Spinal cord (tissue), 10 donors: ENCODE measurements around the gene USP17L28. TPM values are rescaled to one million over a fixed set of nuclear protein-coding genes. Genes with fewer than 3 reads are reported as not detected.
"Not testable (repeated sequence)": the region's sequence is repeated elsewhere in the genome, so short reads cannot be mapped to it uniquely, and the experiment has no call there.

Source experiments
- DNase-seq, 6 donors: peaks; one replicate each; pipeline versions ENCODE4 v3.0.0 to v3.0.0-alpha.2; 2013 to 2015; ENCODE audit warnings: low spot score in 6 of 6, low read depth in 4 of 6
- H3K27ac ChIP-seq: one replicate; pipeline ENCODE4 v1.5.1; 2013; ENCODE audit warnings: low read depth, low read length, control low read depth
- H3K27me3 ChIP-seq: one replicate; pipeline ENCODE4 v1.6.1; 2013; ENCODE audit warnings: low read length; ENCODE audit not compliant: control insufficient read depth, insufficient read depth
- H3K36me3 ChIP-seq: one replicate; pipeline ENCODE4 v1.6.1; 2013; ENCODE audit warnings: low read length; ENCODE audit not compliant: control insufficient read depth, insufficient read depth
- H3K4me1 ChIP-seq: one replicate; pipeline ENCODE4 v1.6.1; 2013; ENCODE audit warnings: low read length; ENCODE audit not compliant: control insufficient read depth, insufficient read depth
- H3K4me3 ChIP-seq: one replicate; pipeline ENCODE4 v1.5.1; 2013; ENCODE audit warnings: low read depth, low read length, control low read depth
- H3K9me3 ChIP-seq: one replicate; pipeline ENCODE4 v1.6.1; 2013; ENCODE audit warnings: low read length; ENCODE audit not compliant: control insufficient read depth, insufficient read depth
- WGBS: methylation state at CpG from one replicate; pipeline ENCODE4 v1.1.5; 2013; ENCODE audit warnings: missing lambda C conversion rate; ENCODE audit not compliant: insufficient coverage; 5-methylcytosine and 5-hydroxymethylcytosine counted together
- long read RNA-seq, 4 donors: transcript quantifications; one replicate each; lab custom pipeline, GENCODE V29; 2026
- polyA plus RNA-seq, 2 donors: library from polyadenylated mRNA; unstranded; fragments of 120-200 nt; gene quantifications; one replicate each; pipeline ENCODE4 v1.2.1, GENCODE V29; 2013; ENCODE audit not compliant: insufficient read length in 2 of 2
- total RNA-seq, 2 donors: library from RNA; depleted of rRNA in 1 of 2; stranded (reverse); fragments of 120-200 nt in 1 of 2; fragments of >200 nt in 1 of 2; gene quantifications; one replicate each; pipeline versions ENCODE4 v1.2.3 to v1.2.4, GENCODE V29; 2013 to 2014
- donor health status: healthy.

Gene USP17L28, protein sequence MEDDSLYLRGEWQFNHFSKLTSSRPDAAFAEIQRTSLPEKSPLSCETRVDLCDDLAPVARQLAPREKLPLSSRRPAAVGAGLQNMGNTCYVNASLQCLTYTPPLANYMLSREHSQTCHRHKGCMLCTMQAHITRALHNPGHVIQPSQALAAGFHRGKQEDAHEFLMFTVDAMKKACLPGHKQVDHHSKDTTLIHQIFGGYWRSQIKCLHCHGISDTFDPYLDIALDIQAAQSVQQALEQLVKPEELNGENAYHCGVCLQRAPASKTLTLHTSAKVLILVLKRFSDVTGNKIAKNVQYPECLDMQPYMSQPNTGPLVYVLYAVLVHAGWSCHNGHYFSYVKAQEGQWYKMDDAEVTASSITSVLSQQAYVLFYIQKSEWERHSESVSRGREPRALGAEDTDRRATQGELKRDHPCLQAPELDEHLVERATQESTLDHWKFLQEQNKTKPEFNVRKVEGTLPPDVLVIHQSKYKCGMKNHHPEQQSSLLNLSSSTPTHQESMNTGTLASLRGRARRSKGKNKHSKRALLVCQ
- total RNA-seq (not detected), polyA plus RNA-seq (not detected)
- long read RNA-seq, donor 1, result 0 reads
- long read RNA-seq, donor 2, result 0 reads
- long read RNA-seq, donor 3, result 0 reads
- long read RNA-seq, donor 4, result 0 reads

DNA sequence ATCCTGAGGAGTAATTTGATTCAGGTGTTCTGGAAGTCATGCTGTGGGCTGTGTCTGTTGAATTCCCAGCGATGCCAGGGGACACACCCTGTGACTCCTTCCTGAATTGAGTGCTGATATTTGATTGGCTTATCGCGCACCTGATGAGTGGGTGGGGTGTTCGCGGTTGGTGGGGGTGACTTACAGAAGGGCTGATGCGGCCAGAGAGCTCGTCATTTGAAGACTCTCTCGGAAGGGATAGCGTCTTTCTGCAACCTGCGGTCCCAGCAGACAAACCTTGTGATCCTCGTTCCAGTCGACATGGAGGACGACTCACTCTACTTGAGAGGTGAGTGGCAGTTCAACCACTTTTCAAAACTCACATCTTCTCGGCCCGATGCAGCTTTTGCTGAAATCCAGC, at the start of gene USP17L28:
Gene USP17L28, plus strand, starts transcription at position 301 of the 400 bp plus-strand sequence. Its CDS starts 0 bp downstream, at position 301.
- WGBS, result no CpG with 5 or more reads among the region's 15 CpGs
- H3K4me3 ChIP-seq, H3K4me1 ChIP-seq, H3K27ac ChIP-seq, DNase-seq, H3K27me3 ChIP-seq, H3K9me3 ChIP-seq, H3K36me3 ChIP-seq: not testable (repeated sequence)

GRCh38 chr4:9324191-9324590, 24.5 kb upstream of the USP17L28 start:
- not testable (repeated sequence) for H3K36me3 ChIP-seq, DNase-seq, H3K9me3 ChIP-seq, H3K4me3 ChIP-seq, H3K27me3 ChIP-seq, H3K4me1 ChIP-seq, H3K27ac ChIP-seq
- WGBS, result no CpG with 5 or more reads among the region's 13 CpGs

DNA sequence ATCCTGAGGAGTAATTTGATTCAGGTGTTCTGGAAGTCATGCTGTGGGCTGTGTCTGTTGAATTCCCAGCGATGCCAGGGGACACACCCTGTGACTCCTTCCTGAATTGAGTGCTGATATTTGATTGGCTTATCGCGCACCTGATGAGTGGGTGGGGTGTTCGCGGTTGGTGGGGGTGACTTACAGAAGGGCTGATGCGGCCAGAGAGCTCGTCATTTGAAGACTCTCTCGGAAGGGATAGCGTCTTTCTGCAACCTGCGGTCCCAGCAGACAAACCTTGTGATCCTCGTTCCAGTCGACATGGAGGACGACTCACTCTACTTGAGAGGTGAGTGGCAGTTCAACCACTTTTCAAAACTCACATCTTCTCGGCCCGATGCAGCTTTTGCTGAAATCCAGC, 23.8 kb upstream of the USP17L28 start, which contains the start of gene USP17L24:
Gene USP17L24, plus strand, starts transcription at position 301 of the 400 bp plus-strand sequence. Its CDS starts 0 bp downstream, at position 301.
- WGBS, result no CpG with 5 or more reads among the region's 15 CpGs
- H3K27me3 ChIP-seq, H3K9me3 ChIP-seq, DNase-seq, H3K4me1 ChIP-seq, H3K4me3 ChIP-seq, H3K36me3 ChIP-seq, H3K27ac ChIP-seq: not testable (repeated sequence)

GRCh38 chr4:9329611-9330010, 19.1 kb upstream of the USP17L28 start, which contains the start of gene USP17L25:
Gene USP17L25, plus strand, starts transcription at chr4:9329911. Its CDS starts 0 bp downstream, at chr4:9329911.
- not testable (repeated sequence) for H3K4me3 ChIP-seq, H3K27me3 ChIP-seq, H3K4me1 ChIP-seq, H3K36me3 ChIP-seq, H3K27ac ChIP-seq, H3K9me3 ChIP-seq, DNase-seq
- WGBS, result no CpG with 5 or more reads among the region's 15 CpGs

- WGBS, result no CpG with 5 or more reads among the region's 15 CpGs
These were observed 14.3 kb upstream of the USP17L28 start, which contains the start of gene USP17L26 for GRCh38 chr4:9334358-9334757. Gene USP17L26, plus strand, starts transcription at chr4:9334658. Its CDS starts 0 bp downstream, at chr4:9334658.

DNA sequence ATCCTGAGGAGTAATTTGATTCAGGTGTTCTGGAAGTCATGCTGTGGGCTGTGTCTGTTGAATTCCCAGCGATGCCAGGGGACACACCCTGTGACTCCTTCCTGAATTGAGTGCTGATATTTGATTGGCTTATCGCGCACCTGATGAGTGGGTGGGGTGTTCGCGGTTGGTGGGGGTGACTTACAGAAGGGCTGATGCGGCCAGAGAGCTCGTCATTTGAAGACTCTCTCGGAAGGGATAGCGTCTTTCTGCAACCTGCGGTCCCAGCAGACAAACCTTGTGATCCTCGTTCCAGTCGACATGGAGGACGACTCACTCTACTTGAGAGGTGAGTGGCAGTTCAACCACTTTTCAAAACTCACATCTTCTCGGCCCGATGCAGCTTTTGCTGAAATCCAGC, 9.6 kb upstream of the USP17L28 start, which contains the start of gene USP17L5:
Gene USP17L5, plus strand, starts transcription at position 301 of the 400 bp plus-strand sequence. Its CDS starts 0 bp downstream, at position 301.
- DNase-seq, H3K36me3 ChIP-seq, H3K9me3 ChIP-seq, H3K4me3 ChIP-seq, H3K4me1 ChIP-seq, H3K27ac ChIP-seq, H3K27me3 ChIP-seq: not testable (repeated sequence)
- WGBS, result no CpG with 5 or more reads among the region's 15 CpGs

More at GRCh38 chr4:9334358-9334757, 14.3 kb upstream of the USP17L28 start, which contains the start of gene USP17L26:
- not testable (repeated sequence) for H3K4me1 ChIP-seq, H3K9me3 ChIP-seq, DNase-seq, H3K4me3 ChIP-seq, H3K27me3 ChIP-seq, H3K36me3 ChIP-seq, H3K27ac ChIP-seq

- not testable (repeated sequence) for H3K36me3 ChIP-seq, H3K27ac ChIP-seq, DNase-seq, H3K9me3 ChIP-seq, H3K4me1 ChIP-seq, H3K27me3 ChIP-seq, H3K4me3 ChIP-seq
- WGBS, result no CpG with 5 or more reads among the region's 15 CpGs
These were observed 4.8 kb upstream of the USP17L28 start, which contains the start of gene USP17L27 for GRCh38 chr4:9343848-9344247. Gene USP17L27, plus strand, starts transcription at chr4:9344148. Its CDS starts 0 bp downstream, at chr4:9344148.

GRCh38 chr4:9350866-9351265, 2.2 kb downstream of the USP17L28 start:
- H3K4me3 ChIP-seq, H3K4me1 ChIP-seq, H3K27me3 ChIP-seq, H3K27ac ChIP-seq, DNase-seq, H3K36me3 ChIP-seq, H3K9me3 ChIP-seq: not testable (repeated sequence)
- WGBS, result 94% methylated on average over 8 of the region's 18 CpGs

DNA sequence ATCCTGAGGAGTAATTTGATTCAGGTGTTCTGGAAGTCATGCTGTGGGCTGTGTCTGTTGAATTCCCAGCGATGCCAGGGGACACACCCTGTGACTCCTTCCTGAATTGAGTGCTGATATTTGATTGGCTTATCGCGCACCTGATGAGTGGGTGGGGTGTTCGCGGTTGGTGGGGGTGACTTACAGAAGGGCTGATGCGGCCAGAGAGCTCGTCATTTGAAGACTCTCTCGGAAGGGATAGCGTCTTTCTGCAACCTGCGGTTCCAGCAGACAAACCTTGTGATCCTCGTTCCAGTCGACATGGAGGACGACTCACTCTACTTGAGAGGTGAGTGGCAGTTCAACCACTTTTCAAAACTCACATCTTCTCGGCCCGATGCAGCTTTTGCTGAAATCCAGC, 4.6 kb downstream of the USP17L28 start, which contains the start of gene USP17L29:
Gene USP17L29, plus strand, starts transcription at position 301 of the 400 bp plus-strand sequence. Its CDS starts 0 bp downstream, at position 301.
- H3K27ac ChIP-seq, H3K4me3 ChIP-seq, H3K4me1 ChIP-seq, H3K27me3 ChIP-seq, H3K9me3 ChIP-seq, H3K36me3 ChIP-seq, DNase-seq: not testable (repeated sequence)
- no CpG with 5 or more reads among the region's 15 CpGs for WGBS
